Measurements from ENCODE around the gene STPG2.

The STPG2 gene

GRCh38 chr4:98092833-98093439 lies 50.3 kb downstream of the STPG2 start:
- peak; percentile 8 for DNase-seq

- no peak for DNase-seq
Measured at GRCh38 chr4:98081936-98082335, 61.3 kb downstream of the STPG2 start.

DNA sequence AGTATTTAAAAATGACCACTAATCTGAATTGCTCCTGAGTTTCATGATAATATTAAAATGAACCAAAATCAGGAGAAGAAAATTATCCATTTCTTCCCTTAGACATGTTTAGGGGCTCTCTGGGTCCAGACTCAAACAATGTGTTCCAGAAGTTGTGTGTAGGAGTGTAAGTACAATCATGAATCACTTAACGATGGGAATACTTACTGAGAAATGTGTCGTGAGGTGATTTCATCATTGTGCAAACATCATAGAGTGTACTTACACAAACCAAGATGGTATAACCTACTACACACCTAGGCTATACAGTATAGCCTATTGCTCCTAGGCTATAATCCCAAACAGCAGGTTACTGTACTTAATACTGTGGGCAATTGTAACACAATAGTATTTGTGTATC lies 74.8 kb downstream of the STPG2 start:
- no peak for DNase-seq

- no peak for DNase-seq
Measured at GRCh38 chr4:98055800-98056501, 87.3 kb downstream of the STPG2 start.

GRCh38 chr4:98046665-98047064 lies 96.6 kb downstream of the STPG2 start:
- no peak for DNase-seq

- DNase-seq: no peak
Measured at GRCh38 chr4:98030059-98030458, 113.2 kb downstream of the STPG2 start.

- DNase-seq: peak; percentile 4
Measured at GRCh38 chr4:98027827-98028226, 115.4 kb downstream of the STPG2 start.

GRCh38 chr4:98026362-98026761 lies 116.9 kb downstream of the STPG2 start:
- no peak for DNase-seq

DNA sequence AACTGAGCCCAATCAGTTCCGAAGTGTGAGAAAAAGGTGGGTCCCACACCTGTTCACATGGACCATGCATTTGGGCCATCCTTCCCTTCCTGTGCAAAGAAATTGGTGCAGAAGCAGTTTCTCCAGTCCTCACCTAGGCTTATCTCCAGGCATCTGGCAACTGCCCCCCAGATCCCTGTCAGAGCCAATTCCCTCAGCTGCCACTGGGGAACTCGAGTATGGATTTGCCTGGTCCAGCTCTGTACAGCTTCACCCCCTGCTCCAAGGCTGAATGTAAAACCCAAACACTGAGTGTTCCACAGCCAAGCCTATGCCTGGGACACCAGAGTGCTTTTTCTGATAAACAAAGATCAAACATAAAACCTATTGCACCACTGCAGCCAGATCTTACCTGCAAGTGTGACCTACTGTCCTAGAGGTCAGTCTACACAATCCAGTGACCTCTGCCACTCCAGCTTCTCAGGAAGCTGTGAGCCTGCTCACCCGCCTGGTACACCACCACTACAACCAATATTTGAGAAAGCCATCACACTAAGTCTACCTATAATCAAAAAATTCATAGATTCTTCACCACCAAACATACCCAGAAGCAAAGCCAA lies 136.4 kb downstream of the STPG2 start:
- DNase-seq: no peak

GRCh38 chr4:98006060-98006459 lies 137.2 kb downstream of the STPG2 start:
- DNase-seq: no peak

- no peak for DNase-seq
Measured at GRCh38 chr4:98000940-98001339, 142.3 kb downstream of the STPG2 start.

DNA sequence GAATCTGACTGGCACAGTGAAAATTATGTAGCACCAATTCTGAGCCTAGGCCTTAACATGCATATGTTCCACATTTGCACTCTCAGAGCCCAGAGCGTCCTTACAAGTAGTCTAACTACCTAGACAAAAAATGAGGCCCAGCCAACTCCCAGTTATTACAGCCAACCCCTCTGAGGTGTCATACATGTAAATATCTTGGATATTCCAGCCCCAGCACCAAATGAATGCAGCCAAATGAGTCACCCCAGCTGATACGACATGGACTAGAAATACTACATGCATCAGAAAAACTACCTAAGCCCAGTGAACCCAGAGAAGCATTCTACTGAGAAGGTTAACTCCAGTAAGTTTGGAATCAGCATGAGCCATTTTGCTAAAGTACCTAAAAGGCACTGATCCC lies 145.1 kb downstream of the STPG2 start:
- no peak for DNase-seq

GRCh38 chr4:97994765-97995465 lies 148.4 kb downstream of the STPG2 start:
- no peak for DNase-seq

DNA sequence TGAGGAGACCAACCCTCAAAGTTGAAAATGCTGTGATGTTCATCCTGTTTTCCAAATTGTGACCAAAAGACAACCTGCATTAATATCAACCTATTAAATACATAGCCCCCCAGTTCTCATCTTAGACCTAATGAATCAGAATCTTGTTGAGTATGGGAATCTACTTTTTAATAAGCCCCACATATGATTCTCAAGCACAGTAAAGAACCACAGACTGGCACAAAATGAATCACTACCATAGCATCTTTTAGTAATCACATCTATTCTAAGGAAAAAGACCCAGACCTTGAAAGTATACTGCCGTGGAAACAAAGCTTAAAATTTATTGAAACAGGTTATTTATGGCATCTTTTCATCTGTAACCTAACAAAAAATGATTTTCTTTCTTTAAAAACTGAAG lies 152.9 kb downstream of the STPG2 start:
- DNase-seq: no peak

DNA sequence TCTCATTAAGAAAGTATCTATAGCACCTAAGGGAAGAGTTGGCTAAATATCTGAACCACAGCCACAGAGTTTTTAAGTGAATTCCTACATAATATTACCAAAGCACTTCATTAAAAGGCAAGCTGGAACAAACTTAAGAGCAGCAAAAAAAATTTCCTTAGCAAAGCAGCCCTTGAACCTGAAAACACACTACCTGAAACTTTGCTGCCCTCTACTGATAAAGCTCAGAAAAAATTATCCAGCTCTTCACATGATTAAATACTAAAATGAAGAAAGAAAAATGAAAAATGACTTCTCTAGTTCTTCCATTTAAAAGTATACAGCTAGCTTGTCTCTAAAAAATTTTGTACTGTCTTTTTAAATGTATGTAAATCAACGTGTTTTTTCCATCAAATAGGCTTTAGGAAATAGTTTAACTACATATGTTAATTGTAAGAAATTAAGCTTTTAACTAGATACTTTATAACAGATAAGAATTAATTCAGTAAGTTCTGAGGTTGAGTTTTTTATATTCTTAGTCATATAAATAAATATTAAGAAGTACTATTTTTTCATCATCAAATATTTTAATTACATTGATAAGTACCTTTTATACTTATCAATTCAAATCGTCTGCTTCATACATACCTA lies 156.1 kb downstream of the STPG2 start:
- peak; percentile 23 for DNase-seq

GRCh38 chr4:97984545-97985131 lies 158.6 kb downstream of the STPG2 start:
- DNase-seq: no peak

DNA sequence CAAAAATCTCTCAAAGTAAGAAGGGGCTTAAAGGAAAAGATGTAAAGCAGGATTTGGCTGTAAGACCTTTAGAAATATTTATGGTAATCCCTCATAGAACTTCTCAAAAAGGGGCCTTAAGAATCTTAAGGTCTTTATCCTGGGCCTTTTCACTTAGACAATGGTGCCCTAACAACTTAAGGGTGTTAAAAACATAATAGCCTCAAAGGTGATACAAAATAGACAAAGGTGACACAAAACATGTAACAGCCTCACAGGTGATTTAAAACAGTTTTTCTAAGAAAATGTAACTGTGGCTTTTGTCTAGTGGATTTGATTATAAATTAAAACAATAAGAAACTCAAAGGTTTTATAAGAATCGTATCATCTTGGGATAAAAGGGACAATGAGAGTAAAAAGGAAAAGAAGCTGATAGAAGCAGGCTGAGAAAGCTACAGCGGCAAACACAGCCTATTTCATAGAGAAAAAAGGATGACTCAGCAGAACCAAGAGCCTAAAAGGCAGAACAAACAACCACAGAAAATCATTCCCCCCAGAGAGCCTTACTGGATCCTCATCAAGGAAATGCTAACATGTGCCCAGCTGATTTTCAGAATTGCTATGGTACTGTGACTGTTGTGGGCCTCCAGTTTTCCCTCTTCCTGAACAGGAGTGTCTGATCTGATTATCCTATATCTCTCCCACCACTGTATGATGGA lies 164.3 kb downstream of the STPG2 start:
- no peak for DNase-seq

GRCh38 chr4:97953171-97953941 lies 189.9 kb downstream of the STPG2 start:
- DNase-seq: no peak

DNA sequence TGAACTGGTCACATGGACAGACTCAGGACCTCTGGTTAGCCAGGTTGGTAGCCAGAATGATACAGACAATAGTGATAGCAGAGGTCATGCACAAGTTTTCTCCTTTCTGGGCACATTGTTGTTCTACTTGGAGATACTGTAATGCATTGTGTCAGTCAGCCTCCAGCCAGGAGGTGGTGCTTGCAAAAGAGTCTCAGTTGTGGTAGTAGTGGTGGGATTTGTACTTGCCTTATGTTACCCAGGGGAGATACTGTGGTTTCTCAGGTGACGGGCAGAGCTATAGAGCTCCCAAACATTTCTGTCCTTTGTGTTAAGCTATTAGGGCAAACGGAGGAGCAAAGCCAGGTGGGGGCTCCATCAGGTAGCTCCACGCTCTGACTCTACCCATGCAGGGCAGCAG lies 190.5 kb downstream of the STPG2 start:
- no peak for DNase-seq

- no peak for DNase-seq
Measured at GRCh38 chr4:97950836-97951235, 192.4 kb downstream of the STPG2 start.

DNA sequence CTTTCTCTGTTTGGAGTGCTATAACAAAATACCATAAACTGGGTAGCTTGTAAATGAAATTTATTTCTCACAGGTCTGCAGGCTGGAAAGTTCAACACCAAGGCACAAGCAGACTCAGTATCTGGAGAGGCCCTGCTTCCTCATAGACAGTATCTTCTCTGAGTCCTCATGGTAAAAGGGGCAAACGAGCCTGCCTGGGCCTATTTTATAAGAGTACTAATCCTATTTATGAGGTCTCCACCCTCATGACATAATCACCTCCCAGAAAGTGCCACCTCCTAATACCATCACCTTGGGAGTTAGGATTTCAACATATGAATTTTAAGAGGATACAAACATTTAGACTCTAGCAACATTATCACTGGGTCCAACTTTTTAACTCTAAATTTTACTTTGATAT lies 200.3 kb downstream of the STPG2 start:
- DNase-seq: no peak

DNA sequence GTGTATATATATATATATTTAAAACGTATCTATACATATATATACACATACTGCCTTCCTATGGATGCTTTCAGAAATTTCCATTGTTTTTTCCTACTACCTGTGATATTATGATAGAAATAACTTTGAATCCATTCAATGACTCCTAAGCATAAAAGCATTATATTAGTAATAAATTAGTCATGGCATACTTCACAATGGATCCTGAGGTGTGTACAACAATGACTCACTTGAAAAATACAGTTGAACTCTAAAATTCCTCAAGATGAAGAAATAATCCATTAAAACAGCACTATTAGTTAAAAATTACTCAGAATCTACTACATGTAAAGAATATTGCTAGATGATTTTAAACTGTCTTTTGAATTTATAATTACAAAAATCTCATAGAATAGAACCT lies 201.1 kb downstream of the STPG2 start:
- DNase-seq: no peak
